ENCODE data around the gene CFAP46. TPM values are rescaled to one million over a fixed set of nuclear protein-coding genes. Genes with fewer than 3 reads are reported as not detected.

The CFAP46 gene
- total and polyA plus RNA-seq, 10 of the 15 experiments (the other 5 are each of a cell fraction or from before 2014, with no cell fraction given) = 0.01 to 0.18 (median 0.03) TPM; not detected in 7

- no peaks in the 10 kb centered on the region for H3K36me3 ChIP-seq (ENCODE audit: control insufficient read depth in 2 of 2, insufficient read depth in 2 of 2, low read length in 1 of 2)
- FAIRE-seq (no peak), ATAC-seq (no peak), DNase-seq (ENCODE audit: low read depth, low spot score) (no peak)
- SMC1A ChIA-PET (ENCODE audit: uncharacterized antibody, unreplicated experiment) = no interaction called here
- intact Hi-C loops (cut with micrococcal nuclease; ENCODE audit: unreplicated experiment) (no loop called here), in situ Hi-C loops (cut with MboI) (no loop called here)
- H3K9me3 ChIP-seq (replicated peaks; ENCODE audit: control insufficient read depth, insufficient read depth, low read length) = no peaks in the 10 kb centered on the region; the same call in 2 of the 3 replicates
- no peaks in the 10 kb centered on the region for H3K27me3 ChIP-seq (replicated peaks in 1 of 2; ENCODE audit: control insufficient read depth in 2 of 2, insufficient read depth in 2 of 2, low read length in 1 of 2)
- no peak overlapping the region for H3K4me2 ChIP-seq (ENCODE audit: control insufficient read depth, insufficient read depth)
- BruUV-seq (replicated peaks) = no TSS peak
- CTCF ChIA-PET = no interaction called here
- no peak overlapping the region for H3K9ac ChIP-seq (ENCODE audit: control insufficient read depth, insufficient read depth, low read length)
- H3K4me1 ChIP-seq (ENCODE audit: control insufficient read depth, insufficient read depth, low read length) = no peaks in the 10 kb centered on the region
- POLR2A ChIA-PET = no interaction called here
- WGBS (ENCODE audit: insufficient coverage, insufficient replicate concordance, low lambda C conversion rate, missing lambda C conversion rate) = 46% methylated on average over 15 of the region's 15 CpGs
- H3K79me2 ChIP-seq (ENCODE audit: control insufficient read depth, insufficient read depth, low read length) = no peaks in the 10 kb centered on the region
- H4K20me1 ChIP-seq (ENCODE audit: control insufficient read depth, insufficient read depth) = no peaks in the 10 kb centered on the region
- H2AFZ ChIP-seq (ENCODE audit: control insufficient read depth, low read depth, low read length) = no peak overlapping the region
- no peak overlapping the region for H3K4me3 ChIP-seq
- H3K27ac ChIP-seq (ENCODE audit: control insufficient read depth, insufficient read depth) = no peak overlapping the region
- RAD21 ChIA-PET (ENCODE audit: unreplicated experiment) = no interaction called here
- TF ChIP-seq KLF5 (IDR thresholded peaks at IDR 0.05; ENCODE audit: partially characterized antibody) (no peak), ETV6 (conservative IDR thresholded peaks at IDR 0.05 in 1 of 2, IDR thresholded peaks at IDR 0.05 in 1 of 2; ENCODE audit: borderline replicate concordance in 1 of 2, low read depth in 1 of 2) (no peak), SPI1 (IDR thresholded peaks at IDR 0.05; ENCODE audit: borderline replicate concordance, insufficient read depth, low read depth, low read length) (no peak), PBX3 (IDR thresholded peaks at IDR 0.05; ENCODE audit: insufficient replicate concordance, low read depth, low read length) (no peak), FOS (IDR thresholded peaks at IDR 0.05; ENCODE audit: borderline replicate concordance, extremely low read depth, insufficient read length) (no peak), MEF2B (IDR thresholded peaks at IDR 0.05; ENCODE audit: partially characterized antibody, poor library complexity, severe bottlenecking) (no peak), RAD51 (IDR thresholded peaks at IDR 0.05) (no peak), BHLHE40 (IDR thresholded peaks at IDR 0.05; ENCODE audit: borderline replicate concordance in 1 of 2, low read depth in 2 of 2, low read length in 1 of 2) (no peak), GABPA (IDR thresholded peaks at IDR 0.05; ENCODE audit: low read depth) (no peak)
Measured at GRCh38 chr10:132789659-132790148, 152.7 kb downstream of the CFAP46 start.
